EH (cell line): ENCODE data around the gene TAS1R2.

Source experiments
- DNase-seq: peaks from one replicate; pipeline ENCODE4 v3.0.0-alpha.2; 2015; ENCODE audit warnings: low read depth

TAS1R2 gene

DNA sequence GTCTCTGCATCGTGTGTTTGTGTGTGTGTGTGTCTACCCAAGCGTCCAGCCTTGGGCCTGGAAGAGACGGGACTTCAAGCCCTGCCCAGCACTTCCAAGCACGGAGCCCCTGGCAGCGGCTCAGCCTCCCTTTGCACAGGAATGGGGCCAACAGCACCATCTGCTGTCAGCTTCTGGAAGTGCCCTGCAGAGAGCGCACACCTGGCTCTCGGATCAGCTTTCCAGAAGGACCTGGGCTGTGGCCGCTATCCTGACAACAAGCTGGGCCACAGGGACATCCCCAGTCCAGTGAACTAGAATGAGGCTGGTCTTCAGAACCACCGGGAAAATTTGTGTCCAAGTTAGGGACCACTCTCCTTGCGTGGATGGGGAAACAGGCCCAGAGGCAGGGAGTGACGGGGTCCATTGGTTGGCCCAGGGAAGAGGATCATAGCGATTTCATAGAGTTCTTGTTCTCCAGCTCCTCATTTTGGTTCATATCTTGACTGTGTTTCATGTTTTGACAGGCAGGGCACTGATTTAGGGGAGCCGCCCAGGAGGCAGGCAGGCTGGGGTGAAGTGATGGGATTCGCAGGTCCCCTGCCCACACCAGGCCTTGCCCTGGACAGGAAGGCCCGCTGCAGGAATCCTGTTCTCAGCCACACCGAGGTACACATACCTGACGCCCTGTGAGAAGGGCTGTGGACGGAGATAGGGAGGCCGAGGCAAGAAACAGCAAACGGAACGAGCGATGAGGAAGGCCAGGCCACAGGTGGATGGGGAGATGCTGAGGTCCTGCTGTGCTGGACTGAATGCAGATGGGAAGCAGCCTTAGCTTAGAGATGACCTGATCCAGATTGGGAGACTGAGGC lies 38.4 kb downstream of the TAS1R2 start:
- DNase-seq, result peak; percentile 70

DNA sequence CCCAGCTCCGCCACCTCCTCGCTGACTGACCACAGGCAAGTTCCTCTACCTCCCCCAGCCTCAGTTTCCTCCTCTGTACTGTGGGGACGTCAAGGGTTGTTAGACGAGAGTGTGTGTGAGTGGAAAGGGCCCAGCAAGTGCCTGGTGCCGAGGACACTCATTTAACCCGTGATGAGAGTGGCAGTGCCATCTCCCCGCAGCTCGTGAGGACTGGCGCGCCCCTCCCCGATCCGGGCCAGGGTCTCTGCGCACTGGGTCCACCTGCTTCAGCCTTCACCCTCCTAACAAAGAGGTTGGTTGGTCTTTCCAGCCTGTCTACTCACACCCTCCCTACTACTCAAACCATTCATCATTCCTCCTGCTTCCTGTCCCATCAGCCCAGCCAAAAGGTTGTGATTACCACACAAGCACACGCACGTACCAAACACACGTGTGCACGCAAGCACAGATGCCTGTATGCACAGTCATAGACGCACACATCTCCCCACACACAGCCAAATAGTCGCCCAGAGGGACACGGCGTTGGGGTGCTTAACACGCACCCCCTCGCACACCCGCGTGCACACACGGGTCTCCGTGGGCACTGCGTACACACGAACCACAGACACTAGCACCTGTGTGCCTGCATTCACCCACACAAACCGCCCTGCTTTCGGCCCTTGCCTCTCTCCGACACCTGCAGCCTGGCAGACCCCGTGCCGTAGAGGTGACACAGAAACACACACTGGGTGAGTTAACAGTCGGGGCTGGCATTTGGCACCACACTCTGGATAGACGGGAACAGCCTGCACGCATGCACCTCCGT lies 39.3 kb downstream of the TAS1R2 start:
- no peak for DNase-seq

DNA sequence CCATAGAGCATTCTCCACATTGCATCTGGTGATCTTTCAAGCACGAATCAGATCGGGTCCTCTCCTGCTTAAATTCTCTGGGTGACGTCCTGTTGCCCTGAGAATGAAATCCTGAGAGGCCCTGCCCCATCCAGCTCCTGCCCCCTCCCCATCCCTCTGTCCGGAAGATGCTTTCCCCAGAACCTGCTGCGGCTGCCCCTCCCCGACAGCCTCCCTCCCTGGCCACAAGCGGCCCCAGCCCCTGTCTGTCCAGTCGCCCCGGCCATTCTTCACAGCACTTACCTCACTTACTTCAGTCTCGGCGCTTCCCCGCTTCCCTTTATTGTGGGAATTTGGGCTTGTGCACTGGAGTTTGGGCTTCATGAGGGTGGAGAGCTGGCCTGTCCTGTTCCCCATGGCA lies 40.3 kb downstream of the TAS1R2 start:
- no peak for DNase-seq

DNA sequence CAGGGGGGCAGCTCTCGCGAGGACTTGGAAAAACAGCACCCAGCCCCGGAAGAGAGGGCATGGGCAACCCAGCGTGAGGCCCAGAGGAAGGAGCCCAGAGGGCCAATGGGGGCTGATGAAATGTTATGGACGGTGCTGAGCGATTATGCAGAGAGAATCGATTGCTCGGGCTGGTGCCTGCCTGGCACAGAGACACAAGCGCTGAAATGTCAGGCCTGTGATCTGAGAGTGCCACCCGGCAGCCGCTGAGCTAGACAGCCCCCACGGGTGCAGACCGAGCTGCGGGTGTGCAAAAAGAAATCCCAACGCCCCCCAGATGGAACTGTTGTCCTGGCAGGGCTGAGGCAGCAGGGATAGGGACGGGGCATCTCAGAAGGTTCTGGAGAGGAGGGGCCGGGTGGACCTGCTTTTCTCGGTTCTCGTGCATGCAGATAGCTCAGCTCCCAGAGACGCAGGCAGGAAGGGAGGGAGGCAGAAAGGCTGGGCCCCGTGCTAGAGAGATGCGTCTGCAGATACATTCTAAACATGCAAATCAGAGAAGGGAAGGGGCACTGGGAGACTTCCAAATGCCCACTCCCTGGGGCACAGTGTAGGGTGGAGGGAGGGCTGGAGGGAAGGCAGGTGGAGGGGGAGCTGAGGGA lies 41.5 kb downstream of the TAS1R2 start:
- DNase-seq, result no peak

DNA sequence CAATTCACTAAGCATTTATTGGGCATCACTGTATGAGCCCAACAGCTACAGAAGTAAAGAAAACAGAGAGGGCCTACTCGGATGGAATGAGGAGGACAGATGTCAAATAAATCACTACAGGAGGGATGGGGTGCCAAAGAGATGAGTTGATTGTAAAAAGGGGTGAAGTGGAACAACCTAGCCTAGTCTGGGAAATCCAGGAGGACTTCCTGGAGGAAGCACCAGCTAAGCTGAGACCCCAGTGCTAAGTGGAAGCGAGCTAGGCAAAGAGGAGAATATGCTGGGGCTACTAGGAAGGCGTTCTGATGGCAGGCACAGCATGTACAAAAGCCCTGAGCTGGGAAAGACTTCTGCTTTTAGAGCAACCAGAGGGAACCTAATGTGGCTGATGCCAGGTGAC lies 42.1 kb downstream of the TAS1R2 start:
- no peak for DNase-seq

DNA sequence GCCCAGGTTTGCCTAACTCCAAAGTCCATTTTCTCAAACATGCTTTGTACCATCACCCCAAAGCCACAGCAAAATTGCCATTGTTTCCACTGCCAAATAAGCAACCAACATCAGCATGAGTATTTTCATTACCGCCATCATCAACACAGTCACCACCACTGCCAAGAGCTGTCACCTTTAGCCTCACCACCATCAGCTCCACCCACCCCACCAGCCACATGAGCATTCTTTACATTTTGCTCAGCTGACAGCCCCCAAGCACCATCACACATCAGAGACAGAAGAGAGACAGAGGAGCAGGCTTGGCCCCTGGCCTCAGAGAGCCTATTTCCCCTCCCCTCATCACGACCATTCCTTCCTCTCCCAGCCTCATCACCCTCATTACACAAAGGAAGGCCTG lies 42.7 kb downstream of the TAS1R2 start:
- DNase-seq, result peak; percentile 44

DNA sequence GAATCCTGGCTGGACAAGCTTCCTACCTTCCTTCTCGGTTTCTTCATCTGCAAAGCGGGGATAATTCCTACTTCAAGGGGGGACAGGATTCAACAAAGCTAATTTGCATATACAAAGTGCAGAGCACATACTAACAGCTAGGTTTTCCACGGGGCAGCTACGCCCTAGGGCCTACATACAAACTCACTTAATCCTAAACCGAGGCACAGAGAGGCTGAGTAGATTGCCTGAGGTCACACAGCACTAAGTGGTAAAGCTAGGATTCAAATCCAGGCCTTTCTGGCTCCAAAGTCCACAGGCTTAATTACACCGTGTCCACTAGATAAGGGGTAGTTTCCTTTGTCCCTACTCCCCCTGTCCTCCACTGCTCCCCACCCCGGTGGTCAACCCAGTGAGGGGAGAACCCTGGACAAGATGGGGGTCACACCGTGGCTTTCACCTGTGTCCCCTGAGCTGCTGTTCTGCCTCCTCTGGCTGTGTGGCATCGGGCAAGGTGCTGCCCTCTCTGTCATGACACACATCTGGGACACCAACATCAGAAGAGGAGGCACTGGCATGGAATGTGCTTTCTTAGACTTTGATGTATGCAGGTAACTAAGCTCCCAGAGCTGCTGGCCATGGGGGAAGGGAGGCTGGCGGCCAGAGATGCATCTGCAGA lies 44.5 kb downstream of the TAS1R2 start:
- DNase-seq, result no peak

DNA sequence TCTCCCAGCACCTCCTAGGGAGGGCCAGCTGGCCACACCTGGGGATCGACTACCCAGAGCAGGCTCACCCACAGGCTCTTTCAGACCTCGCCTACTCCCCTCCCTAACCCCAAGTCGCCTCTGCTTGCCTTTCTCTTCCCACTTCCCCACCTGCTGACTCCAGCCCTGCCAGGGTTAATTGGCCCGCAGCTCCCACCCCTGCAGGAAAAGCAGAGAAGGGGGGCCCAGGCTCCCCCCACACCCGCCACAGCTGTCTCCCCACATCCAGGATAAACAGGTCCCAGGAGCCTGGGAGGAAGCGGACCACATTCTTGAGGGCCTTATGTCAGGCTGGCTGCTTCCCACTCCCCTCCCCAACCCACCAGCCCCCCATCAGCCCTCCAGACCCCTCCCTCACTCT lies 45.0 kb downstream of the TAS1R2 start:
- DNase-seq, result no peak

DNA sequence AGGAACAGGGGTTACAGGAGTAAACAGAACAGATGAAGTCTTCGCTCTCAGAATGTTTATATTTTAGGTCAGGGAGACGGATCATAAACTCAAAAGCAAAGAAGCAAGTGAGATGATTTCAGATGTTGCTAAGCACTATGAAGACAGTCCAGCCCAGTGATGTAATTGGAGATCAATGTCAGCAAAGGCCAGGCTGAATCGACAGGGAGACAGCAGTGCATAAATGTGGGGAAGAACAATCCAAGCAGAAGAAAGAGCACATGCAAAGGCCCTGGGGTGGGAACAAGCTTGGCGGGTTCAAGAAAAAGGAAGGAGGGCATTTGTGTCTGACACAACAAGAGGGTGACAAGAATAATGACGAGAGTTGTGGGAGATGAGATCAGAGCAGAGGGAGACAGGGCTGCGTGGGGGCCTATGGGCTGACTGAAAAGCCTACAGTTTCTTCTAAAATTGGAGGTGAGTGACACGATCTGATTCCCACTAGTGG lies 47.0 kb downstream of the TAS1R2 start:
- DNase-seq, result no peak

DNA sequence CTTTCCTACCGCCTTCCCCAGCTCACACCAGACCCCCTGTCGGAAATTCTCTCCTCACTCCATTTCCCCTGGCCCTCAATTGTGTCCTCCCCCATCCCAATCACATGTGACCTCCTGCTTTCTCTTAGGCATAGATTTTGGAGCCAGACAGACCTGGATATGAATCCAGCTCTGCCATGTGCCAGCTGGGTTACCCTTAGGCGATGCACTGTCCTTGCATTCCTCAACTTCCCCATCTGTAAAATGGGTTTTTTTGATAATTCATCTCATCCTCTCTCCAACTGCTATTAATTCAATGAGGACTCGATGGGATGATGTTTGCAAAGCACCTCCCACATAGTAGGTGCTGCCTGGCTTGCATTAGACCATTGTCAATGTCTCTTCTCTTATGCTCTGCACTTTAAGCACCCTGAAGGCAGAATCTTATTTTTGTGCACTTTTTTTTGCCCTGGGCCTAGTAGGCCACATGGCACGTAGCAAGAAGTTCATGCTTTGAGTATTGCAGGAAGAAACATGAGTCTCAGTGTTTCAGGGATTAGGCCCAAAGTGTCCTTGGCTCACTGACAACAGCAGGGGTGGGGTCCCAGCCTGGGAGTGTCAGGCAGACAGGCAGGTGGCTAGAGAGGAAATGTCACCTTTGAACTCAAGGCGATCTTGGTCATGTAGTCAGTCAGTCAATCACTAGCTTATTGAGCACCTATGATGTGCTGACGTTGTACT lies 47.6 kb downstream of the TAS1R2 start:
- no peak for DNase-seq

DNA sequence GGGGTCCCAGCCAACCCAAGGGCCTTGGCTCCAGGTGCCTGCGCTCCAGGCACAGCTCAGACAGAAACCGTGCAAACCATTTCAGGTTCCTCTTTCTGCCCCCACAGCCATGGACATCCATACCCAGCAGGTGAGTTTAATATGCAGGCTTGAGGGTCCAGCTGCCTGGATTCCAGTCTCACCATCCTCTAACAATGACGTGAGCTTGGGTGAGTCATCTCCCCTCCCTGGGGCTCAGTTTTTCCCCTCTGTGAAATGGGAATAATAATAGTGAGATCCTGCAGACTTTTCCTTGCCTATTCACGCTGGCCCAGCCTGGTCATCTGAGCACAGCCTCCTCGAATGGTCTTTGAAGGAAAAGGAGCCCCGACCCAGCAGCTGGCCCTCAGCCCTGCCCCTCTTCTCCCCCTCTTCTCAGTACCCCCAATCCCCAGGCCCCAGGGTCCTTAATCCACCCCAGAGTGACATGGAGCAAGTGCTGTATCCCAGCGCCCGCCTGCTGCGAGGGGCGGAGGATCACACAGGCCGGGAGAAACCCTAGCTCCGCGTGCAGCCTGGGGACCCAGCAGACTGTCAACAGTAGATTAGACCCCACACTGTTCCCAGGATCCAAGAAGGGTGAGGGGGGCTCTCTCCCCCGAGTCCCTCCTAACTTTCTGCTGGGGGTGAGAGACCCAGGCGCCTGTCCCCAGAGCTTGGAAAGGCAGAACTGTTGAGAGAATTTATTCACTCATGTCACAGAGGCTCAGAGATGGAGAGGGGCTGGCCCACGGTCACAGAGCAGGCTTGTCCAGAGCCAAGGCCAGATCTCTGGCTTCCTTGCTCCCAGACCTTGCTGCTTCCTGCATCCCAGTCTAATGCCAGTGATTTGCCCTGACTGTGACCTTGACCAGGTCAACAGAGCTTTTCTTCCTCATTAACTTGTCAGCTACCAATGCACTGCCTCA lies 49.2 kb downstream of the TAS1R2 start:
- no peak for DNase-seq

DNA sequence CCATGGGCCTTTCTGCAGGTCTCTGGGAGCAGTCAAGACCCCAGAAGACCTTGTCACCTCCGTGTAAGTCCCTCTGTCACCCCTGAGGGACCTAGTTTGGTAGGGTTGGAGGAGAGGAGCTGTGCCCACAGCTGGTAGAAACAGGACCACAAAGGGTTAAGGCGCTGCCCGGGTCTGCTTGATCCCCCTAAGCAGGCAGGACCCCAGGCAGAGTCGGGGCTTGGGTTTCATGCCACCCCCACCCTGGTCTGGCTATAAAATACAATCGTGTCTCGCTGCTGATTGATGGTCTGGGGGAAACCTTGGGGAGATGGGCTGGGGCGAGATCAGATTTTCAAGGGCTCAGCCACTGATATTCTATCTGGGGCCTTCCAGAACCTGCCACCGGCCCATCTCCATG lies 50.9 kb downstream of the TAS1R2 start:
- no peak for DNase-seq

DNA sequence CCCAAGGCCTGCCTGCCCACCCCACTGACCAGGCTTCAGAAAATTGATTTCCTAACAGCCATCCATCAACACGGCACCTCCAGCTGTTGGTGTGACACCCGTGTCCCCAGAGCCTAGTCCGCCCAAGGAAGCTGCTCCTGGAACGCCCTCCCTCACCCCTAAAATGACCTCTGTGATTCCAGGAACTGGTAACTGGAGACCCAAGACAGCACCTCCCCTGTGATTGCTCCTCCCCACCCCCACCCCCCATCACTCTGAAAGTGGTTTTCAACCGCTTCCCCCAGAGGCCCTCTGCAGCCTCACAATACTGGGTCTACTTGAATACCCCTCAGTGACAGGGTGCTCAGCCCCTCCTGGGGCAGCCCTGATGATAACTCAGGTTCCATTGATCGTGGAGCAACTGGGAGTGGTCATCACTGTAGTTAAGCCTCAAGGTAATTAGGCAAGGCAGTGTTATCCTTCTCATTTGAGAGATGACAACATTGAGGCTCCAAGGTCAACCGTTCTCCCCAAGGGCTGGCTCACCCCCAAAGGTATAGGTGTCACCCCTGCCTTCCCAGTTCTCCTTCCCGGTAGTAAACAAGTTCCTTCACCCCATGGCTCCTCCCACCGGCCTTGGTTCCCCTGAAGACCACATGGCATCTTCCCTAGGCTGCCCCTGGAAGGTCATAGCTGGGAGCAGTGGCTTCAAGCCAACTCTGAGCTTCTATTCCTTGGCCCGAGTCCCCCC lies 52.0 kb downstream of the TAS1R2 start:
- no peak for DNase-seq

DNA sequence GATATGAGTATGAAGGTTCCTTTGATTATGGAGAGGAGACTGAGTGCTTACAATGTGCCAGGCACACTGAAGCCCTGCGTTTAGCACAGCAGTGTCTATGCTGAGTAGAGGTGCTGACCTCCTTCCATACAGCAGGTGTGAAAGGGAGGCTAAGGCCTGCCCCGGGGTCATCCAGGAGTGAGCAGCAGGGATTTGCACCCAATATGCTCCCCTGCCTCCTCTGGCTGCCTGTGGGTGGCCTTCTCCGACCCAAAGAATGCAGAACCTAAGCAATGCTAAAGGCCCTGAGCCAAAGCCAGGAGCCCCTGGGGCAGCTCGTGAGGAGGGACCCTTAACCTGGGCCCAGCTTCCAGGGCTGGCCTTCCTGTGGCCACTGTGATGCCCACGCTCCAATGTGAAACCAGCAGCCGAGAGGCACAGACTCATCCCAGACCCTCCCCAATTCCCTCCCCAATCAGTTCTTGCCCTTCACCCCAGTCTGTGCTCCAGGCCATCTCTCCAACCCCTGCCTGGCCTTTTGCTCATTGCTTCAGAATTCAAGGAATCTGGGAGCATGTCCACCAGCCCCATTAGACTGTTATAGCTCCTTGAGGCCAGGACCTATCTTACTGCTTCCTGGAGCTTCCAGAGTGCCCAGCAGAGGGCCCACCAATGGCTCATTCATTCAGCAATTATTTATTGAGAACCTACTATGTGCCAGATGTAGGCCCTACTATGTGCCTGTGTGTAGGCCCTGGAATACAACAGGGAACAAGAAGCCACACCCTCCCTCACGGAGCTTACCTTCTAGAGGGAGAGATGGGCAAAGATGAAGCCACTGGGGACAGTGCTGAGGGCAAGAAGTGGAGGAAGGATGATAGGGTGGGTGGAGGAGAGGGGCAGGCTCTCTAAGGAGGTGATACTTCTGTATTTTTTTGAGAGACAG lies 53.3 kb downstream of the TAS1R2 start:
- DNase-seq, result peak; percentile 65

DNA sequence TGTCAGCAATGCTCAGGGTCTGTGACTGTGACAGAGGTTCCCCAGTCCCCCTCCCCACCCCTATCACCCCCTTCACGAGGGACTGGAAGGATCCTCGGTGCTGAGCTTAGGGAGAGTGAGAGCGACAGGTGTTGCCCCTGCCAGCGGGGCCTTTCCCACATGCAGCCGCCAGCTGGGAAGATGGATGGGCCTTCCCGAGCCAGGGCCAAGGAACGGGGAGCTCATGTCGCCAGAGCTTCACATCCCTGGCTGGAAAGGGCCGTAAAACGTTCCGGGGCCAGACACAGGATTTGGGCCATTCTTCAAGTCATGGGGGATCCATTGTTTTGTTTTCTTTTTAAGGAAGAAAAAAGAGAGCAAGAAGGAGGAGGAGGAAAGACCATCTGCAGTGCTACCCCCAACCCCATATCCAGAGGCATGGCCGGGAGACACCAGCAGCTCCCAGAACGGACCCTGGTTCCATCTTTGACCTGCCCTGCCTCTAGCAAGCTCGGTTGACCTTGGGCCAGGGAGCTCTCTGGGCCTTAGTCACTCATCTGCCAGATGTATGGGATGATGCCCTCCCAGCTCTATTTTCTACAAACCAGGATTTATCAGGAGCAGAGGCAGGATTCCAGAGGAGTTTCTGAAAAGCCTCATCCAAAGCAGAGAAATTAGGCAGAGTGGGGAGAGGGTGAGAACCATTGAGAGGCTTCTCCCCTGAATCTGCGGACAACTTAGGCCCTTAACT lies 54.1 kb downstream of the TAS1R2 start:
- peak; percentile 8 for DNase-seq

DNA sequence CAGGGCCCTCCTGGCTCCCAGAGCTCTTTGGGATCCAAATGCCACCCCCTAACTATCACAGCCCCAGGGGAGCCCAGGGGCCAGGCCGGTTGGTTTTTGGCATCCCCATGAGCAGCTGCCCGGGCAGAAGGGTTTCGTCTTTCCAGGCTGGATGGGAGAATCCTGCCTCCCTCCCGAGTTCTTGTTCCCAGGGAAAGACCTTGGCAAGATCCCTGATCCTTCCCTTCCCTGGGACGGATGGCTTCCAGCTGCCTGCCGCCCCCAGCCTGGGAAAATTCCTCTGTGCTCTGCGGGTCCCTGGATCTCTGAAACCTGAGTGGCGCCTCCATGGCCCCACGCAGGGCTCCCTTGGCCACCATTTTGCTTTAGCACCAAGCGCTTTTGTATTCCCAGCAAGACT lies 55.6 kb downstream of the TAS1R2 start:
- DNase-seq, result no peak

DNA sequence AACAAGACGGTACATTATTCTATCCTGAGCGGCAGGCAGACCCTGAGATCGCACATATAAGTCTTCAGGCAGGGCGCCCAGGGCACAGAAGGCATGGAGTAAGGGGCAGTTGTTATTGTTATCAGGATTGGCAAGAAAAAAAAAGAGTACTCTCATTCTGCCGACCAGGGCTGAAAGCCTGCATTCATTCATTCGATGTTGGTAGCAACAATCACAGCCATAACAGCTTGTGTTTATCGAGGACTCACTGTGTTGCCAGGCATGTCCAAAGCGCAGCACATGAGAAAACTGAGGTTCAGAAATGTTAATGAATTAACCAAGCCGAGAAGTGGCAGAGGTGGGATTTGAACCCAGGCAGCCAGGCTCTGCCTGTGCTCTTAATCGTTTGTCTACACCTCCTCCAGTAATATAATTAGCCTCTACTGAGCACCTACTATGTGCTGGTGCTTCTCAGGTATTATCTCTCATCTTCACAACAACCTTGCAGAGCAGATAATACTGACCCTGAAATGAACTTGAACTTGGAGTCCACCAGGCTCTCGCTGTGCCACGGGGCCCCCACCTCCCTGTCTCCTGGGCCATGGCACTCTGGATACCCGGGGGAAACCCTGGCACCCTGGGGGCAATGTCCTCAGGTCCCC lies 56.2 kb downstream of the TAS1R2 start:
- DNase-seq, result no peak
